Natural killer cell (primary cell): ENCODE data around the gene ADAMTS20. TPM values are rescaled to one million over a fixed set of nuclear protein-coding genes. Genes with fewer than 3 reads are reported as not detected.

ENCODE experiments used
- ATAC-seq, 3 donors: fragments of 150-1000 bp in 2 of 3; fragments of 200-7000 bp in 1 of 3; cut with Tn5 transposase; 1 replicate in 1 of 3; 2 replicates in 2 of 3; pipeline ENCODE4 v1.10.0; 2021; ENCODE audit warnings: mild to moderate bottlenecking in 2 of 3, moderate library complexity in 2 of 3
- DNase-seq, 2 donors: peaks; one replicate each; pipeline versions ENCODE4 v3.0.0 to v3.0.0-alpha.2; 2013 to 2021; ENCODE audit warnings: mixed read lengths in 1 of 2
- H3K27ac ChIP-seq: one replicate; pipeline ENCODE4 v1.5.1; 2013; ENCODE audit warnings: mild to moderate bottlenecking, low read length
- H3K27me3 ChIP-seq: one replicate; pipeline ENCODE4 v1.6.1; 2013; ENCODE audit warnings: low read length; ENCODE audit not compliant: control insufficient read depth, insufficient read depth
- H3K36me3 ChIP-seq: one replicate; pipeline ENCODE4 v1.6.1; 2013; ENCODE audit warnings: low read length; ENCODE audit not compliant: control insufficient read depth, insufficient read depth
- H3K4me1 ChIP-seq: one replicate; pipeline ENCODE4 v1.6.1; 2013; ENCODE audit warnings: low read length; ENCODE audit not compliant: control insufficient read depth, insufficient read depth
- H3K4me3 ChIP-seq: one replicate; pipeline ENCODE4 v1.5.1; 2013; ENCODE audit warnings: low read length
- H3K9me3 ChIP-seq: one replicate; pipeline ENCODE4 v1.6.1; 2013; ENCODE audit warnings: low read length; ENCODE audit not compliant: control insufficient read depth, insufficient read depth
- H3K27ac Mint-ChIP-seq, 2 donors: one replicate each; pipeline ENCODE4 v1.8.0; 2022; ENCODE audit warnings: mild to moderate bottlenecking in 2 of 2, mixed read lengths in 2 of 2, moderate library complexity in 1 of 2
- H3K27me3 Mint-ChIP-seq, 2 donors: one replicate each; pipeline ENCODE4 v1.8.0; 2022; ENCODE audit warnings: low read depth in 2 of 2, mixed read lengths in 2 of 2
- H3K36me3 Mint-ChIP-seq: one replicate; pipeline ENCODE4 v1.8.0; 2022; ENCODE audit warnings: mixed read lengths
- H3K4me1 Mint-ChIP-seq, 2 donors: one replicate each; pipeline ENCODE4 v1.8.0; 2022; ENCODE audit warnings: mixed read lengths in 2 of 2
- H3K4me3 Mint-ChIP-seq: one replicate; pipeline ENCODE4 v1.8.0; 2022; ENCODE audit warnings: mild to moderate bottlenecking, moderate library complexity, mixed read lengths
- H3K9me3 Mint-ChIP-seq, 2 donors: one replicate each; pipeline ENCODE4 v1.8.0; 2022; ENCODE audit warnings: mixed read lengths in 2 of 2
- WGBS: methylation state at CpG from one replicate; pipeline ENCODE4 v1.1.7; 2013; ENCODE audit warnings: missing lambda C conversion rate; ENCODE audit not compliant: insufficient coverage; 5-methylcytosine and 5-hydroxymethylcytosine counted together
- intact Hi-C: fragments of 100-400 bp; cut with micrococcal nuclease; formaldehyde crosslinking; loops from one replicate; pipeline ENCODE4 v1.14.2; 2022
- total RNA-seq, 4 donors: library from RNA; stranded (reverse); fragments of 120-200 nt in 1 of 4; gene quantifications; one replicate each; pipeline versions ENCODE4 v1.2.3 to v1.2.4, GENCODE V29; 2013 to 2022
- TF ChIP-seq, protein P1 (sequence below): fragments of 200-600 bp; IDR thresholded peaks from one replicate; pipeline ENCODE4 v1.8.0; 2022; ENCODE audit warnings: antibody characterized with exemption

Gene ADAMTS20
- total RNA-seq, 3 donors from 2014 or later (not counting 1 experiment from before 2014, with no cell fraction given) = not detected

DNA sequence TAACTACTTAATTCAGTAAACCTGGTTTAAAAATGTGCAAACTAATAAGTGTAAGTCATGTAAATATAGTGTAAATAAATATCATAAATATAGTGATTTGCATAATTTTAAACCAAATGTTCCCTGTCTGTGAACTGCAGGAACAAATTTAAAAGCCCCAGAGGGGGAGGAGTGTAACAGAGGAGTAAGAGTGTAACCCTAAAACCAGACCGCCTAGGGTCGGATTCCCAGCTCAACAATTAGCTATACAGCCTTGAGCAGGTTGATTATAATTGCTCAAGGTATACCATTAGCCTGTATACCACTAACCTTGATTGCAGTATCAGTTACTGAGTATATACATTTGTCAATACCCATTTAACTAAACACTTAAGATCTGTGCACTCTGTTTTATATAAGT lies 218.4 kb downstream of the ADAMTS20 start:
- Mint-ChIP-seq H3K4me3 (no peak overlapping the region), H3K36me3 (no peaks in the 10 kb centered on the region), H3K4me1 (no peaks in the 10 kb centered on the region), H3K27me3 (no peaks in the 10 kb centered on the region), H3K9me3 (peaks cover 4 to 9% of the 10 kb centered on the region in 2 donors), H3K27ac (no peak overlapping the region)
- Histone ChIP-seq H3K9me3 (peaks cover 4% of the 10 kb centered on the region), H3K4me3 (no peak overlapping the region), H3K4me1 (no peaks in the 10 kb centered on the region), H3K27ac (no peak overlapping the region), H3K27me3 (no peaks in the 10 kb centered on the region), H3K36me3 (no peaks in the 10 kb centered on the region)
- DNase-seq (no peak), ATAC-seq (no peak)
- intact Hi-C loops = no loop called here
- WGBS = 100% methylated on average over 2 of the region's 2 CpGs
- TF ChIP-seq, protein P1, sequence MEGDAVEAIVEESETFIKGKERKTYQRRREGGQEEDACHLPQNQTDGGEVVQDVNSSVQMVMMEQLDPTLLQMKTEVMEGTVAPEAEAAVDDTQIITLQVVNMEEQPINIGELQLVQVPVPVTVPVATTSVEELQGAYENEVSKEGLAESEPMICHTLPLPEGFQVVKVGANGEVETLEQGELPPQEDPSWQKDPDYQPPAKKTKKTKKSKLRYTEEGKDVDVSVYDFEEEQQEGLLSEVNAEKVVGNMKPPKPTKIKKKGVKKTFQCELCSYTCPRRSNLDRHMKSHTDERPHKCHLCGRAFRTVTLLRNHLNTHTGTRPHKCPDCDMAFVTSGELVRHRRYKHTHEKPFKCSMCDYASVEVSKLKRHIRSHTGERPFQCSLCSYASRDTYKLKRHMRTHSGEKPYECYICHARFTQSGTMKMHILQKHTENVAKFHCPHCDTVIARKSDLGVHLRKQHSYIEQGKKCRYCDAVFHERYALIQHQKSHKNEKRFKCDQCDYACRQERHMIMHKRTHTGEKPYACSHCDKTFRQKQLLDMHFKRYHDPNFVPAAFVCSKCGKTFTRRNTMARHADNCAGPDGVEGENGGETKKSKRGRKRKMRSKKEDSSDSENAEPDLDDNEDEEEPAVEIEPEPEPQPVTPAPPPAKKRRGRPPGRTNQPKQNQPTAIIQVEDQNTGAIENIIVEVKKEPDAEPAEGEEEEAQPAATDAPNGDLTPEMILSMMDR = no peak

DNA sequence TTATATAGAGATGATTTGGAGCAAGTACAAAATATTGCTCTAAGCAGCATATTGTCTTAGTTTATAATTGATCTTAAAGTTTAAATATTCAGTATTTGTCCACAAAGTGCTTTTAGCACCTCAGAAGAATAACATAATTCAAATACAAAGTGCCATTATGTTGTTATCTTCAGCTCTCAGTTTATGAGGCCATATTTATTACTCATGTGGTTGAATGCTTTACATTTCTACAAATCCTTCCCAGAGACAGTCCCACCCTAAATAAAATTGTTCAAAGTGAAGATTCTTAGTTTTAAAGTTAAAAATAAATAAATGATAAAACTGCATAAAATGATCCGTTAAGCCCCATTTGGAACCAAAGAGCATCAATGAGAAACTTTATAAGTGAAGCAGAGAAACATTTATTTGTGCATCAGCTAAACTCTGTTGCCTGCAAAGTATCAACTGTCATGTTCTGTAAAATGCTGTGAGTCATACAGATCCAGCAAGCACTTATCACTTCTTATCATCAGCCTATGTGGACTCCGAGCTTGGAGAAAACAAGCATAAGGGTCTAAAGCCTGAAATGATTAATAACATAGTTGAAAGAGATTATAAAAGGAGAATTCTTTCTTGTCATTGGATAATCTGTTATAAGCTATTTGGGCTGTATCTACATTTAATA lies 218.9 kb downstream of the ADAMTS20 start:
- Histone ChIP-seq H3K27me3 (no peaks in the 10 kb centered on the region), H3K4me1 (no peaks in the 10 kb centered on the region), H3K9me3 (peaks cover 4% of the 10 kb centered on the region), H3K27ac (no peak overlapping the region), H3K36me3 (no peaks in the 10 kb centered on the region), H3K4me3 (no peak overlapping the region)
- H3K9me3 Mint-ChIP-seq = peaks cover 4 to 9% of the 10 kb centered on the region in 2 donors
- intact Hi-C loops = no loop called here
- no peak overlapping the region for H3K27ac Mint-ChIP-seq
- ATAC-seq (no peak), DNase-seq (no peak)
- H3K36me3 Mint-ChIP-seq = no peaks in the 10 kb centered on the region
- no peaks in the 10 kb centered on the region for H3K27me3 Mint-ChIP-seq
- TF ChIP-seq, protein P1 = no peak
- H3K4me1 Mint-ChIP-seq = no peaks in the 10 kb centered on the region
- WGBS = 89% methylated on average over 2 of the region's 2 CpGs
- no peak overlapping the region for H3K4me3 Mint-ChIP-seq

DNA sequence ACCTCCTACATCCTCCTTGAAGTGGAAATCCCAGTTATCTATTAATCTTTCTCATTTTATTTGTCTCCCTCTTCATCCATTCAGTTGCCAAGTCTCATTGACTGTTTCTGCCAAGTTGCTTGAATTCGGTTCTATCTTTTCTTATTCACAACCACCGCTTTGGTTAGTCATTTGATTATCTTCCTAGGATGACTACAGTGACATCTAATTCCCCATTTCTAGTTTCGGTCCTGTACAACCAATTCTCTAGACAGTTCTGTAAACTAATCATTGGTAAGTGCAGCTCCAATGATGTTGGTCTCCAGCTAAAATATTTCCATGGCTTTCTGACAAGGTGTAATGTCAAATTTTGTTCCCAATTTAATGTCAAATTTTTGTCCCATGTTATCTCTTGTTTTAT lies 220.1 kb downstream of the ADAMTS20 start:
- peaks cover 4% of the 10 kb centered on the region for H3K9me3 ChIP-seq
- ATAC-seq = no peak
- H3K27me3 ChIP-seq = no peaks in the 10 kb centered on the region
- DNase-seq = no peak
- no peaks in the 10 kb centered on the region for H3K36me3 ChIP-seq
- no peak overlapping the region for H3K4me3 ChIP-seq
- H3K4me3 Mint-ChIP-seq = no peak overlapping the region
- no peak overlapping the region for H3K27ac ChIP-seq
- peaks cover 4 to 12% of the 10 kb centered on the region in 2 donors for H3K9me3 Mint-ChIP-seq
- no peaks in the 10 kb centered on the region for H3K27me3 Mint-ChIP-seq
- H3K4me1 ChIP-seq = no peaks in the 10 kb centered on the region
- intact Hi-C loops = no loop called here
- no peaks in the 10 kb centered on the region for H3K36me3 Mint-ChIP-seq
- WGBS = 80% methylated on average over 3 of the region's 3 CpGs
- no peak overlapping the region for H3K27ac Mint-ChIP-seq
- H3K4me1 Mint-ChIP-seq = no peaks in the 10 kb centered on the region
- TF ChIP-seq, protein P1 = no peak

- intact Hi-C loops = no loop called here
- 91% methylated on average over 1 of the region's 1 CpG for WGBS
These were observed 222.6 kb downstream of the ADAMTS20 start for GRCh38 chr12:43329375-43329774.

More at GRCh38 chr12:43329375-43329774, 222.6 kb downstream of the ADAMTS20 start:
- Histone ChIP-seq H3K36me3 (no peaks in the 10 kb centered on the region), H3K27me3 (no peaks in the 10 kb centered on the region), H3K4me1 (no peaks in the 10 kb centered on the region), H3K27ac (no peak overlapping the region), H3K9me3 (peaks cover 4% of the 10 kb centered on the region), H3K4me3 (no peak overlapping the region)
- ATAC-seq (no peak), DNase-seq (no peak)
- H3K27ac Mint-ChIP-seq = no peak overlapping the region
- H3K9me3 Mint-ChIP-seq = peaks cover 10 to 14% of the 10 kb centered on the region in 2 donors
- no peaks in the 10 kb centered on the region for H3K27me3 Mint-ChIP-seq
- no peaks in the 10 kb centered on the region for H3K36me3 Mint-ChIP-seq
- H3K4me1 Mint-ChIP-seq = no peaks in the 10 kb centered on the region
- H3K4me3 Mint-ChIP-seq = no peak overlapping the region
- TF ChIP-seq, protein P1 = no peak
